ENCODE data around the gene PRICKLE3. TPM values are rescaled to one million over a fixed set of nuclear protein-coding genes. Genes with fewer than 3 reads are reported as not detected.

Gene PRICKLE3
- total and polyA plus RNA-seq, 12 donors: 2.8 to 46.8 (median 12.0) TPM

DNA sequence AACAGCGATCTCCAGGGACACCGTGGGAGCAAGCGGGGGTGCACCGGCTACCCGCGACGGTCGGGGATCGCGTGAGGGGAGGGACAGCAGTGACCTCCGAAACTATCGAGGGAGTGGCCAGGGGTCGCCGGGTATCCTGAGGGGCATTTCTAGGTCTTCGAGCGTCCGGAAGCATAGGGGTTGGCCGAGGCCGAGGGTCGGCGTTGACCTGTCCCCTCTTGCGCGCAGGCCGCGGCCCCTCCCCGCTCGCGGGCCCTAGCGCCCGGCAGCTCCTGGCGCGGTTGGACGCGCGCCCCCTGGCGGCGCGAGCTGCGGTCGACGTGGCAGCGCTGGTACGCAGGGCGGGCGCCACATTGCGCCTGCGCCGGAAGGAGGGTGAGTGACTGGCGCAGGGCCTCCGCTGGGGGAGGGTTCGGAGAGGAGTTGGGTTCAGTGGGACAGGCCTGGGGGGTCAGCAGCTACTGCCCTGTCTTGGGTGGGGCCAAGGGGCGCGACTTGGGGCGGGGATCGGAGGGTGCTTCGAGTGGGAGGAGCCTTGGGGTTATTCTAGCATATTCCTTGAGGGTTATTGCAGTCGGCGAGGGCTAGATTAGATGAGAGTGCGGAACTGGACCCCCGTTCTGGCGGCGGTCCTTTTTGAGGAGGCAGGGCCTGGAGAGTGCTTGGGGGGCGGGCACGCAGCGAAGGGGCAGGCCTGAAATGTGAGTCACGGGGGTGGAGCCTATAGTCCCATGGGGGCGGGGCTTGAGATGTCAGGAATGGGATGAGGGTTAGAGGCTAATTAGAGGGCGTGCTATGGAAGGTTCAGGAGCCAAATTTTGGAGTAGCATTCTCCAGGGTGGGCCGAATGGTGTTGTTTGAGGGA is 22.4 kb downstream of the PRICKLE3 start:
- Histone ChIP-seq H3K9me3 (replicated peaks in 1 of 3) (no peaks in the 10 kb centered on the region), H3K36me3 (replicated peaks in 1 of 2) (no peaks in the 10 kb centered on the region), H3K4me1 (replicated peaks in 1 of 2) (peaks cover 6% of the 10 kb centered on the region in 2 donors), H3K27me3 (no peaks in the 10 kb centered on the region), H3K27ac (peak overlapping the region; percentile 69 to 97 (median 87)), H3K4me3 (peak overlapping the region in 1 of 4 donors; percentile 43)
- intact Hi-C loops (cut with DNase I): no loop called here
- peak; percentile 86 to 94 (median 90) for DNase-seq
- peak; percentile 45 to 53 for TF ChIP-seq POLR2A (IDR thresholded peaks at IDR 0.05)
- TF ChIP-seq, protein P1, sequence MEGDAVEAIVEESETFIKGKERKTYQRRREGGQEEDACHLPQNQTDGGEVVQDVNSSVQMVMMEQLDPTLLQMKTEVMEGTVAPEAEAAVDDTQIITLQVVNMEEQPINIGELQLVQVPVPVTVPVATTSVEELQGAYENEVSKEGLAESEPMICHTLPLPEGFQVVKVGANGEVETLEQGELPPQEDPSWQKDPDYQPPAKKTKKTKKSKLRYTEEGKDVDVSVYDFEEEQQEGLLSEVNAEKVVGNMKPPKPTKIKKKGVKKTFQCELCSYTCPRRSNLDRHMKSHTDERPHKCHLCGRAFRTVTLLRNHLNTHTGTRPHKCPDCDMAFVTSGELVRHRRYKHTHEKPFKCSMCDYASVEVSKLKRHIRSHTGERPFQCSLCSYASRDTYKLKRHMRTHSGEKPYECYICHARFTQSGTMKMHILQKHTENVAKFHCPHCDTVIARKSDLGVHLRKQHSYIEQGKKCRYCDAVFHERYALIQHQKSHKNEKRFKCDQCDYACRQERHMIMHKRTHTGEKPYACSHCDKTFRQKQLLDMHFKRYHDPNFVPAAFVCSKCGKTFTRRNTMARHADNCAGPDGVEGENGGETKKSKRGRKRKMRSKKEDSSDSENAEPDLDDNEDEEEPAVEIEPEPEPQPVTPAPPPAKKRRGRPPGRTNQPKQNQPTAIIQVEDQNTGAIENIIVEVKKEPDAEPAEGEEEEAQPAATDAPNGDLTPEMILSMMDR (IDR thresholded peaks at IDR 0.05): peak in 5 of 6 experiments; percentile 28 to 93 (median 68)
- WGBS, 4 donors: 1 to 64% (median 17%) methylated on average over 4 to 69 of the region's 69 CpGs

DNA sequence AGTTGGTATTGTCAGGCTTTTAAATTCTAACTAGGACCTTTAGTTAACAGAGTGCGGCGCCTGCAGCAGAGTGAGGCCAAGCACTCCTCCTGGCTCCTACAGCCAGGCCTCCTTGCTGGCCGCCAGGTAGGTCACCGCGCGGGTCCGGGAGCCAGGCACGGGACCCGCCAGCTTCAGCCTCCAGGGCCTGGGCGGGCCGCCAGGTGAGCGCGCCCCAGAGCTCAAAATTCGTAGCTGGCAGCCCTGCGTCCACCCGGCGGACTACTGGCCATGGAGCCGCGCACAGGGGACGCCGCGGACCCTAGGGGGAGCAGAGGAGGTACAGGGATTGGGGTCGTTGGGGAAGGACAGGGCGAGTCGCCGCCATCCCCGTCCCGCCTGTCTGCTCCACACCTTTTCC is 23.6 kb downstream of the PRICKLE3 start, which contains the start of gene MAGIX:
Gene MAGIX, plus strand, starts transcription at position 139 of the 400 bp plus-strand sequence. Its CDS starts 132 bp downstream, at position 271.
- 74 to 100% (median 85%) methylated on average over 1 to 28 of the region's 28 CpGs for WGBS, 4 donors
- H3K27ac ChIP-seq: peak within 1 kb of the TSS in 4 of 5 donors; percentile 80 to 97 (median 90)
- no peaks in the 10 kb centered on the region for H3K27me3 ChIP-seq

GRCh38 chrX:49161632-49162031 is 24.5 kb downstream of the PRICKLE3 start:
- H3K27me3 ChIP-seq: no peaks in the 10 kb centered on the region
- H3K27ac ChIP-seq: no peak overlapping the region
- no peak overlapping the region for H3K4me3 ChIP-seq
- WGBS, 4 donors: 83 to 93% (median 87%) methylated on average over 4 to 5 of the region's 5 CpGs
- H3K4me1 ChIP-seq (replicated peaks in 1 of 2): no peaks in the 10 kb centered on the region
- no peak for DNase-seq
- H3K36me3 ChIP-seq (replicated peaks in 1 of 2): no peaks in the 10 kb centered on the region
- intact Hi-C loops (cut with DNase I): no loop called here
- no peaks in the 10 kb centered on the region for H3K9me3 ChIP-seq (replicated peaks in 1 of 3)
- TF ChIP-seq POLR2A (IDR thresholded peaks at IDR 0.05): no peak
- TF ChIP-seq, protein P1 (IDR thresholded peaks at IDR 0.05): no peak

More for the DNA sequence above, 23.6 kb downstream of the PRICKLE3 start, which contains the start of gene MAGIX:
- no peak for DNase-seq
- Histone ChIP-seq H3K4me3 (peak within 1 kb of the TSS in 1 of 4 donors; percentile 43), H3K36me3 (replicated peaks in 1 of 2) (no peaks in the 10 kb centered on the region), H3K4me1 (replicated peaks in 1 of 2) (peaks cover under 1% of the 10 kb centered on the region in 2 donors), H3K9me3 (replicated peaks in 1 of 3) (no peaks in the 10 kb centered on the region)
- intact Hi-C loops (cut with DNase I): no loop called here
- TF ChIP-seq, protein P1 (IDR thresholded peaks at IDR 0.05): no peak
- TF ChIP-seq POLR2A (IDR thresholded peaks at IDR 0.05): no peak

DNA sequence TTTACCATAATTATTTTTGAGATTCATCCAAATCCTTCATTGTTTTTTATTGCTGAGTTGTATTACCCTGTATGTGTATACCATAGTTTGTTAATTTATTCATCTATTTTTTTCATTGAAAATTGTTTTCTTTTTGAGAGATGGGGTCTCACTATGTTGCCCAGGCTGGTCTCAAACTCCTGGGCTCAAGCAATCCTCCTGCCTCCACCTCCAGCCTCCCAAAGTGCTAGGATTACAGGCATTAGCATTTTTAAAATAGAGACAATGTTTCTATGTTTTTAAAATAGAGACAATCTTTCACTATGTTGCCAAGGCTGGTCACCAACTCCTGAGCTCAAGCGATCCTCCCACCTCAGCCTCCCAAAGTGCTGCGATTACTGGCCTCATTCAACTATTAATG is 25.3 kb downstream of the PRICKLE3 start:
- WGBS, 4 donors: 89 to 100% (median 96%) methylated on average over 2 of the region's 2 CpGs
- no peak for DNase-seq
- intact Hi-C loops (cut with DNase I): no loop called here
- Histone ChIP-seq H3K27ac (no peak overlapping the region), H3K9me3 (replicated peaks in 1 of 3) (no peaks in the 10 kb centered on the region), H3K4me1 (replicated peaks in 1 of 2) (no peaks in the 10 kb centered on the region), H3K36me3 (replicated peaks in 1 of 2) (no peaks in the 10 kb centered on the region), H3K27me3 (no peaks in the 10 kb centered on the region), H3K4me3 (no peak overlapping the region)
- TF ChIP-seq POLR2A (IDR thresholded peaks at IDR 0.05): no peak
- TF ChIP-seq, protein P1 (IDR thresholded peaks at IDR 0.05): no peak

Measured in adrenal gland (tissue), 12 donors.